GM12873 (cell line): ENCODE results near the gene HLA-DMB.

Experiments
- CTCF ChIP-seq: IDR thresholded peaks from 2 replicates; pipeline ENCODE4 v1.5.1; 2012; ENCODE audit warnings: low read depth, mild to moderate bottlenecking, moderate library complexity, low read length, control low read depth; ENCODE audit not compliant: insufficient read depth; ENCODE audit errors: missing control alignments

Gene HLA-DMB

DNA sequence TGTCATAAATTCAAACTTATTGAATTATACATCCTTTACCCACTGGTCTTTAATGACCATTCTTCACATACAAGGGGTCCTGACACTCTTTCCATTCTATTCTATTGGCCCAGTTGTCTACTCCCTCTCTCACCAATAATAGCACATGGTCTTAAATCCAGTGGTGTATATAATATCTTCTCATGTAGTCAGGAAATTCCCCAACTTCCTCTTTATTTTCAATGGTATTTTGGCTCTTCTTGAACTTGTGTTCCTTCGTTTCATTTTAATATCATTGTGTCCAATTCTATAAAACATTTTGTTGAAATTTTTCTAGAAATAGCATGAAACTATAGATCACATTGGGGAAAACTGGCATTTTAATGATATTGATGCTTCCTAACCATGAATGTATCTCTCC is 50.0 kb downstream of the HLA-DMB start:
- no peak for TF ChIP-seq CTCF

GRCh38 chr6:32889533-32889932 is 51.3 kb downstream of the HLA-DMB start:
- TF ChIP-seq CTCF, result no peak

GRCh38 chr6:32888576-32888975 is 52.3 kb downstream of the HLA-DMB start:
- TF ChIP-seq CTCF, result no peak

- TF ChIP-seq CTCF, result no peak
Observed at GRCh38 chr6:32887616-32888015, 53.2 kb downstream of the HLA-DMB start.

GRCh38 chr6:32886681-32887383 is 54.0 kb downstream of the HLA-DMB start:
- TF ChIP-seq CTCF, result no peak

GRCh38 chr6:32885698-32886286 is 55.0 kb downstream of the HLA-DMB start:
- TF ChIP-seq CTCF, result peak; percentile 47
